WTC11 (cell line): ENCODE data around the gene FGR.

Source experiments
- ELF4 ChIP-seq: sonication (generic); formaldehyde crosslinking; IDR thresholded peaks from 2 replicates; pipeline ENCODE4 v1.8.1; 2022; ENCODE audit warnings: low read depth, mild to moderate bottlenecking, moderate library complexity, missing genetic modification reagents
- KAT7 ChIP-seq: sonication (generic); formaldehyde crosslinking; IDR thresholded peaks from 2 replicates; pipeline ENCODE4 v1.8.1; 2023; ENCODE audit warnings: missing genetic modification reagents, mild to moderate bottlenecking, borderline replicate concordance
- NR3C1 ChIP-seq: sonication (generic); formaldehyde crosslinking; conservative IDR thresholded peaks from 2 replicates; pipeline ENCODE4 v1.8.1; 2023; ENCODE audit warnings: low read depth, mild to moderate bottlenecking, missing genetic modification reagents
- SP1 ChIP-seq: sonication (generic); formaldehyde crosslinking; conservative IDR thresholded peaks from 2 replicates; pipeline ENCODE4 v1.8.1; 2022; ENCODE audit warnings: missing genetic modification reagents
- TF ChIP-seq, protein P1 (sequence below): fragments of 200-600 bp; IDR thresholded peaks from 2 replicates; pipeline ENCODE4 v1.8.0; 2022; ENCODE audit warnings: antibody characterized with exemption
- TF ChIP-seq, protein P2 (sequence below): sonication (generic); formaldehyde crosslinking; conservative IDR thresholded peaks from 2 replicates; pipeline ENCODE4 v1.8.1; 2022; ENCODE audit warnings: mild to moderate bottlenecking, missing genetic modification reagents

DNA sequence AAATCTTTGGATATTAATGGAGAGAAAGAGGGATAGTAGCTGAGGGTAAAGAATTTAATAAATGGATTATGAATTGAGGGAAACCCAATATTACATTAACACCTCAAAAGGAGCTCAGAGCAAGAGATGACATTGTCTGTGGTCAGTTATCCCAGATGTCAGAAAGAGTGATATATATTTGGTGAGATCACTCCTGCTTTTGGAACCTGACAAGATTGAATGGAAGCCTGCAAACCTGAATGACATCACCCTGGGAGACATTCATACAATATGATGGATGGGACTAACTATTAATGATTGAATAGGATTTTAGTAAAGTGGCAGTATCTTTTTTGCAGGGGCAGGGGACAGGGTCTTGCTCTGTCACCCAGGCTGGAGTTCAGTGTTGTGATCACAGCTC, 43.8 kb upstream of the FGR start:
- TF ChIP-seq SP1 (CRISPR knock-in tag) (no peak), KAT7 (no peak), NR3C1 (CRISPR knock-in tag) (no peak), ELF4 (CRISPR knock-in tag) (no peak)
- TF ChIP-seq, protein P1, sequence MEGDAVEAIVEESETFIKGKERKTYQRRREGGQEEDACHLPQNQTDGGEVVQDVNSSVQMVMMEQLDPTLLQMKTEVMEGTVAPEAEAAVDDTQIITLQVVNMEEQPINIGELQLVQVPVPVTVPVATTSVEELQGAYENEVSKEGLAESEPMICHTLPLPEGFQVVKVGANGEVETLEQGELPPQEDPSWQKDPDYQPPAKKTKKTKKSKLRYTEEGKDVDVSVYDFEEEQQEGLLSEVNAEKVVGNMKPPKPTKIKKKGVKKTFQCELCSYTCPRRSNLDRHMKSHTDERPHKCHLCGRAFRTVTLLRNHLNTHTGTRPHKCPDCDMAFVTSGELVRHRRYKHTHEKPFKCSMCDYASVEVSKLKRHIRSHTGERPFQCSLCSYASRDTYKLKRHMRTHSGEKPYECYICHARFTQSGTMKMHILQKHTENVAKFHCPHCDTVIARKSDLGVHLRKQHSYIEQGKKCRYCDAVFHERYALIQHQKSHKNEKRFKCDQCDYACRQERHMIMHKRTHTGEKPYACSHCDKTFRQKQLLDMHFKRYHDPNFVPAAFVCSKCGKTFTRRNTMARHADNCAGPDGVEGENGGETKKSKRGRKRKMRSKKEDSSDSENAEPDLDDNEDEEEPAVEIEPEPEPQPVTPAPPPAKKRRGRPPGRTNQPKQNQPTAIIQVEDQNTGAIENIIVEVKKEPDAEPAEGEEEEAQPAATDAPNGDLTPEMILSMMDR, result no peak
- TF ChIP-seq, protein P2, sequence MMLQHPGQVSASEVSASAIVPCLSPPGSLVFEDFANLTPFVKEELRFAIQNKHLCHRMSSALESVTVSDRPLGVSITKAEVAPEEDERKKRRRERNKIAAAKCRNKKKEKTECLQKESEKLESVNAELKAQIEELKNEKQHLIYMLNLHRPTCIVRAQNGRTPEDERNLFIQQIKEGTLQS (CRISPR knock-in tag), result no peak
